NOMO-1 treated with DMSO at 0.1 percent for 48 hours (cell line): ENCODE results near the gene CCDC91.
"Not testable (repeated sequence)": the region's sequence is repeated elsewhere in the genome, so short reads cannot be mapped to it uniquely, and the experiment has no call there.

Source experiments
- DNase-seq: peaks from one replicate; lab custom pipeline; 2025; ENCODE audit not compliant: unreplicated experiment; lab: John Stamatoyannopoulos, UW

Gene CCDC91

GRCh38 chr12:28231248-28231647 lies 41.0 kb downstream of the CCDC91 start:
- no peak for DNase-seq

- no peak for DNase-seq
Observed at GRCh38 chr12:28232211-28232928, 42.1 kb downstream of the CCDC91 start.

GRCh38 chr12:28234444-28234843 lies 44.2 kb downstream of the CCDC91 start:
- DNase-seq = no peak

GRCh38 chr12:28235015-28235414 lies 44.8 kb downstream of the CCDC91 start:
- DNase-seq = no peak

- no peak for DNase-seq
Observed at GRCh38 chr12:28235985-28236384, 45.7 kb downstream of the CCDC91 start.

- no peak for DNase-seq
Observed at GRCh38 chr12:28237423-28237822, 47.2 kb downstream of the CCDC91 start.

- DNase-seq = no peak
Observed at GRCh38 chr12:28239918-28240317, 49.7 kb downstream of the CCDC91 start.

- DNase-seq = no peak
Observed at GRCh38 chr12:28240853-28241252, 50.6 kb downstream of the CCDC91 start.

GRCh38 chr12:28242129-28242495 lies 51.9 kb downstream of the CCDC91 start:
- DNase-seq = no peak

- no peak for DNase-seq
Observed at GRCh38 chr12:28242496-28243309, 52.4 kb downstream of the CCDC91 start.

- no peak for DNase-seq
Observed at GRCh38 chr12:28243310-28243633, 53.0 kb downstream of the CCDC91 start.

GRCh38 chr12:28247806-28248205 lies 57.5 kb downstream of the CCDC91 start:
- DNase-seq = no peak

GRCh38 chr12:28248555-28249145 lies 58.4 kb downstream of the CCDC91 start:
- DNase-seq = no peak

GRCh38 chr12:28253161-28253641 lies 62.9 kb downstream of the CCDC91 start:
- no peak for DNase-seq

- DNase-seq = no peak
Observed at GRCh38 chr12:28257411-28257810, 67.2 kb downstream of the CCDC91 start.

- no peak for DNase-seq
Observed at GRCh38 chr12:28258998-28259397, 68.7 kb downstream of the CCDC91 start.

GRCh38 chr12:28265435-28266042 lies 75.3 kb downstream of the CCDC91 start:
- no peak for DNase-seq

- DNase-seq = not testable (repeated sequence)
Observed at GRCh38 chr12:28267920-28268607, 77.8 kb downstream of the CCDC91 start.

GRCh38 chr12:28268608-28269229 lies 78.5 kb downstream of the CCDC91 start:
- DNase-seq = no peak

GRCh38 chr12:28269851-28270250 lies 79.6 kb downstream of the CCDC91 start:
- DNase-seq = no peak

- DNase-seq = no peak
Observed at GRCh38 chr12:28278499-28278898, 88.2 kb downstream of the CCDC91 start.
